K562 (cell line): Measurements from ENCODE around the gene PHC1. TPM values are rescaled to one million over a fixed set of nuclear protein-coding genes. Genes with fewer than 3 reads are reported as not detected.

Experiments
- BRD9 ChIP-seq: fragments of 450-650 bp; IDR thresholded peaks from 2 replicates; pipeline ENCODE4 v1.6.1; 2018; ENCODE audit warnings: low read depth; ENCODE audit not compliant: partially characterized antibody
- CBX3 ChIP-seq, 2 experiments: IDR thresholded peaks; 1 replicate in 1 of 2; 2 replicates in 1 of 2; pipeline ENCODE4 v1.6.1; 2012; ENCODE audit warnings: inconsistent platforms in 2 of 2, low read length in 2 of 2, borderline replicate concordance in 1 of 2, control low read depth in 1 of 2
- CUX1 ChIP-seq: fragments of 200-800 bp; sonication (Bioruptor generic); IDR thresholded peaks from 2 replicates; pipeline ENCODE4 v1.6.1; 2016; ENCODE audit warnings: missing genetic modification characterization, missing compliant biosample characterization
- EP400 ChIP-seq: fragments of 450-650 bp; IDR thresholded peaks from 2 replicates; pipeline ENCODE4 v1.6.1; 2017; ENCODE audit warnings: antibody characterized with exemption, mild to moderate bottlenecking, moderate library complexity
- FOXA3 ChIP-seq, 2 experiments: fragments of 450-650 bp in 1 of 2; sonication (generic) in 1 of 2; formaldehyde crosslinking; IDR thresholded peaks in 1 of 2; conservative IDR thresholded peaks in 1 of 2; 2 replicates each; pipeline versions ENCODE4 v1.4.0 to v1.8.0; 2020 to 2022; ENCODE audit warnings: mild to moderate bottlenecking in 2 of 2, missing genetic modification reagents in 1 of 2
- HDAC1 ChIP-seq, 2 experiments: fragments of 450-650 bp; IDR thresholded peaks; 2 replicates each; pipeline ENCODE4 v1.6.1; 2016 to 2017; ENCODE audit warnings: inconsistent platforms in 1 of 2, mild to moderate bottlenecking in 1 of 2, moderate library complexity in 1 of 2
- HMBOX1 ChIP-seq: sonication (generic); IDR thresholded peaks from 2 replicates; pipeline ENCODE4 v1.6.1; 2016
- KAT2B ChIP-seq: IDR thresholded peaks from one replicate; pipeline ENCODE4 v1.6.1; 2012; ENCODE audit warnings: low read depth, mild to moderate bottlenecking, control low read depth, inconsistent platforms, low read length, moderate library complexity
- MED1 ChIP-seq: sonication (generic); formaldehyde crosslinking; IDR thresholded peaks from 2 replicates; pipeline ENCODE4 v1.8.1; 2023; ENCODE audit warnings: missing genetic modification reagents, borderline replicate concordance
- MYNN ChIP-seq, 2 experiments: sonication (generic); formaldehyde crosslinking in 1 of 2; IDR thresholded peaks; 2 replicates each; pipeline versions ENCODE4 v1.5.0 to v1.6.1; 2016 to 2020; ENCODE audit warnings: antibody characterized with exemption in 1 of 2, missing genetic modification reagents in 1 of 2
- NCOR1 ChIP-seq: fragments of 450-650 bp; IDR thresholded peaks from 2 replicates; pipeline ENCODE4 v1.6.1; 2016; ENCODE audit warnings: mild to moderate bottlenecking, moderate library complexity
- NFIC ChIP-seq: fragments of 450-650 bp; IDR thresholded peaks from 2 replicates; pipeline ENCODE4 v1.6.1; 2017; ENCODE audit warnings: mild to moderate bottlenecking, inconsistent platforms
- NR4A1 ChIP-seq, 2 experiments: fragments of 250-450 bp in 1 of 2; fragments of 450-650 bp in 1 of 2; sonication (Bioruptor Pico) in 1 of 2; IDR thresholded peaks; 2 replicates each; pipeline versions ENCODE4 v1.4.0 to v1.6.1; 2016 to 2020; ENCODE audit warnings: mild to moderate bottlenecking in 2 of 2, missing compliant biosample characterization in 1 of 2, missing genetic modification characterization in 1 of 2, moderate library complexity in 1 of 2
- PHB2 ChIP-seq: fragments of 450-650 bp; IDR thresholded peaks from 2 replicates; pipeline ENCODE4 v1.6.1; 2017; ENCODE audit warnings: low read depth
- PHF21A ChIP-seq: fragments of 450-650 bp; IDR thresholded peaks from 2 replicates; pipeline ENCODE4 v1.6.1; 2017; ENCODE audit warnings: low read depth, borderline replicate concordance
- PTRF ChIP-seq: fragments of 450-650 bp; IDR thresholded peaks from 2 replicates; pipeline ENCODE4 v1.6.1; 2016; ENCODE audit warnings: mild to moderate bottlenecking, missing genetic modification characterization, missing compliant biosample characterization
- SREBF1 ChIP-seq: fragments of 150-350 bp; IDR thresholded peaks from 2 replicates; pipeline ENCODE4 v1.6.1; 2014; ENCODE audit warnings: antibody characterized with exemption, low read depth, low read length, borderline replicate concordance
- TBL1XR1 ChIP-seq, 2 experiments: IDR thresholded peaks; 2 replicates each; pipeline ENCODE4 v1.6.1; 2012; ENCODE audit warnings: improper control_type of control experiment in 2 of 2, low read length in 2 of 2, mild to moderate bottlenecking in 1 of 2
- ZNF133 ChIP-seq: fragments of 250-450 bp; sonication (Bioruptor Pico); IDR thresholded peaks from 2 replicates; pipeline ENCODE4 v1.4.0; 2020; ENCODE audit warnings: mild to moderate bottlenecking
- polyA plus RNA-seq, 8 experiments: library from polyadenylated mRNA; depleted of rRNA in 4 of 8; stranded (reverse) in 5 of 8; unstranded in 3 of 8; fragments of >200 nt; fragmentation: Nextera tagmentation in 2 of 8; fragmentation: Illumina TruSeq in 1 of 8; extraction: Ambion mirVana in 2 of 8; extraction: Trizol in 1 of 8; gene quantifications; 2 replicates each; pipeline versions ENCODE4 v1.2.1 to v1.2.3, GENCODE V29; 2011 to 2014; ENCODE audit warnings: inconsistent platforms in 1 of 8, missing spikeins in 1 of 8
- total RNA-seq, 7 experiments: library from RNA; depleted of rRNA in 6 of 7; stranded (reverse); fragments of >200 nt in 6 of 7; fragmentation: Illumina TruSeq in 2 of 7; extraction: Trizol in 2 of 7; gene quantifications; 2 replicates each; pipeline versions ENCODE4 v1.2.1 to v1.2.3, GENCODE V29; 2011 to 2021; ENCODE audit warnings: low replicate concordance in 1 of 7
- TF ChIP-seq, protein P1 (sequence below): fragments of 250-450 bp; sonication (Bioruptor Pico); IDR thresholded peaks from 2 replicates; pipeline ENCODE4 v1.5.0; 2020; ENCODE audit warnings: mild to moderate bottlenecking

The PHC1 gene
- total and polyA plus RNA-seq, 9 of the 15 experiments (the other 6 are each of a cell fraction or from before 2014, with no cell fraction given) = 1.9 to 13.7 (median 6.9) TPM

DNA sequence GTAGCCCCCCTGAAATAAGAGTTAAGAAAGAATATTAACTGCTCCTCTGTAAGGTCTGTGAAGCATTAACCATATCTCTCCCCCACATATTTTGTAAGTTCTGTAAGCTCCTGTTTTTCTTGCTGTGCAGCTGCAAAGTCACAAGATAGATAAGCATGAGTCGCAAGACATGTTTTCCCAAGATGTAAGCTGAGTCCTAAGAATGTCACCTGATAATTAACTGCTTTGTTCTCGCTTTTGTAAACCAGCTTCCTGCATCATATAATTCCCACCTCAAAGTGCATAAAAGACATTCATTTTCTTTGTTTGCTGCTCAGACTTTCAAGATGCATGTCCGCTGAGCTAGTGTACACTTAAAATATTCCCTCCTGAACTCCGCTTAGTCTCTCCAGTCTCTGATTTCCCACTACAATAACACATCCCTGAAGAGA lies 27.0 kb upstream of the PHC1 start (continued):
- TF ChIP-seq CUX1 (CRISPR knock-in tag) = 0 out of 2 replicates have a peak, but pooled peaks have one; percentile 39
- TF ChIP-seq NCOR1 = peak; percentile 94
- TF ChIP-seq HMBOX1 = no peak
- peak in 1 of 2 experiments; percentile 63; a peak in 2 of 4 replicates for TF ChIP-seq HDAC1 (IDR thresholded peaks at IDR 0.05)
- TF ChIP-seq CBX3 (IDR thresholded peaks at IDR 0.05; ENCODE audit: borderline replicate concordance in 1 of 2, low read length in 2 of 2) = peak in 1 of 2 experiments; percentile 36; a peak in 1 of 3 replicates
- TF ChIP-seq BRD9 = peak; percentile 27
- TF ChIP-seq, protein P1, sequence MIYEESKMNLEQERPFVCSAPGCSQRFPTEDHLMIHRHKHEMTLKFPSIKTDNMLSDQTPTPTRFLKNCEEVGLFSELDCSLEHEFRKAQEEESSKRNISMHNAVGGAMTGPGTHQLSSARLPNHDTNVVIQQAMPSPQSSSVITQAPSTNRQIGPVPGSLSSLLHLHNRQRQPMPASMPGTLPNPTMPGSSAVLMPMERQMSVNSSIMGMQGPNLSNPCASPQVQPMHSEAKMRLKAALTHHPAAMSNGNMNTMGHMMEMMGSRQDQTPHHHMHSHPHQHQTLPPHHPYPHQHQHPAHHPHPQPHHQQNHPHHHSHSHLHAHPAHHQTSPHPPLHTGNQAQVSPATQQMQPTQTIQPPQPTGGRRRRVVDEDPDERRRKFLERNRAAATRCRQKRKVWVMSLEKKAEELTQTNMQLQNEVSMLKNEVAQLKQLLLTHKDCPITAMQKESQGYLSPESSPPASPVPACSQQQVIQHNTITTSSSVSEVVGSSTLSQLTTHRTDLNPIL (CRISPR knock-in tag) = no peak
- TF ChIP-seq NR4A1 (CRISPR knock-in tag; IDR thresholded peaks at IDR 0.05) = no peak
- TF ChIP-seq NR4A1 (tag; IDR thresholded peaks at IDR 0.05) = 0 out of 2 replicates have a peak, but pooled peaks have one; percentile 45
- no peak for TF ChIP-seq FOXA3 (CRISPR knock-in tag; conservative IDR thresholded peaks at IDR 0.05 in 1 of 2, IDR thresholded peaks at IDR 0.05 in 1 of 2)
- no peak for TF ChIP-seq SREBF1
- no peak for TF ChIP-seq ZNF133
- peak; percentile 82 for TF ChIP-seq NFIC
- TF ChIP-seq PTRF = no peak
- peak; percentile 39; the same call in 1 of the 2 replicates for TF ChIP-seq EP400
- peak; percentile 72 to 74; a peak in 3 of 4 replicates for TF ChIP-seq TBL1XR1 (IDR thresholded peaks at IDR 0.05; ENCODE audit: low read length in 2 of 2)
- no peak for TF ChIP-seq KAT2B
- TF ChIP-seq MYNN (IDR thresholded peaks at IDR 0.05) = 0 out of 2 replicates have a peak, but pooled peaks have one; percentile 29
- no peak for TF ChIP-seq MYNN (CRISPR knock-in tag; IDR thresholded peaks at IDR 0.05)
- TF ChIP-seq PHB2 = peak; percentile 53; the same call in 1 of the 2 replicates
- TF ChIP-seq PHF21A = peak; percentile 76
- TF ChIP-seq MED1 (CRISPR knock-in tag) = no peak
